PC-3 (cell line): Measurements from ENCODE around the gene PCLAF.

Experiments used
- EZH2 ChIP-seq: fragments of 300-600 bp; sonication (generic); IDR thresholded peaks from one replicate; pipeline ENCODE4 v1.6.1; 2017; ENCODE audit warnings: antibody characterized with exemption, mild to moderate bottlenecking, low read length; ENCODE audit not compliant: unreplicated experiment
- EZH2phosphoT487 ChIP-seq: fragments of 300-600 bp; sonication (generic); IDR thresholded peaks from 2 replicates; pipeline ENCODE4 v1.6.1; 2018; ENCODE audit warnings: mild to moderate bottlenecking, antibody characterized with exemption, low read length, borderline replicate concordance
- TF ChIP-seq, protein P1 (sequence below): fragments of 300-600 bp; sonication (generic); conservative IDR thresholded peaks from 2 replicates; pipeline ENCODE4 v1.5.1; 2017; ENCODE audit warnings: antibody characterized with exemption, low read depth, mild to moderate bottlenecking, low read length

DNA sequence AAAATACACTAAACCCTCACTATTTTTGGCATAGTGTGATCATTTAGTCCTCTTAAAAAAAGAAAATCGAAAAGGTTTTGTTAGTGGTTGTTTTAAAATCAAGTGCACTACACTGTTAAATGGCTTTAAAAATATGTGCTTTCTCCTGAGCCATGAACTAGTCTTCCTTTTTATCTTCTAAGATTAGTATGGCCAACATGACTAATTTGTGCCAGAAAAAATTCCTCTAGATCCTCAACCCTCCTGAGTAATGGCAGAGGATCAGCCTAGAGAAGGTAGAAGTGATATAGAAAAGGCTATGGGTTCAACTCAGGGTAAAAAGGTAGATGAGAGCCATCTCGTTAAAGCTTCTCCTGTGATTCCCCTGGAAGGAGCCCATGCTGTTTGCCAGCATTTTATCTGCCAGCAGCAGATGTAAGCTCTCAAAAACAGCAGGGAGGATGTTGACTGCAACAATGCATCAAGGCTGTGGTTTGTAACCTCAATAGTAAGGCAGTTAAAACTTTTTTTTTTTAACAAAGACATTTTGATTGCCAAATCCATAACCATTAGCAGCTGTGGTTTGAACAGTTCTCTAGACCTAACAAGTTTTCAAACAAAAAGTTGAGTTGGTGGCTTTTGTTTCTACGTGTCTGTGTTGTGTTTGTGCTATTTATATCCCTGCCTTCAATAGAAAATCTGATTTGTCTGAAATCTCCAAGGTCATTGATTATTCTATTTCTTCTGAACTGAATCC, 48.9 kb upstream of the PCLAF start:
- TF ChIP-seq EZH2 (no peak), EZH2phosphoT487 (no peak)
- TF ChIP-seq, protein P1, sequence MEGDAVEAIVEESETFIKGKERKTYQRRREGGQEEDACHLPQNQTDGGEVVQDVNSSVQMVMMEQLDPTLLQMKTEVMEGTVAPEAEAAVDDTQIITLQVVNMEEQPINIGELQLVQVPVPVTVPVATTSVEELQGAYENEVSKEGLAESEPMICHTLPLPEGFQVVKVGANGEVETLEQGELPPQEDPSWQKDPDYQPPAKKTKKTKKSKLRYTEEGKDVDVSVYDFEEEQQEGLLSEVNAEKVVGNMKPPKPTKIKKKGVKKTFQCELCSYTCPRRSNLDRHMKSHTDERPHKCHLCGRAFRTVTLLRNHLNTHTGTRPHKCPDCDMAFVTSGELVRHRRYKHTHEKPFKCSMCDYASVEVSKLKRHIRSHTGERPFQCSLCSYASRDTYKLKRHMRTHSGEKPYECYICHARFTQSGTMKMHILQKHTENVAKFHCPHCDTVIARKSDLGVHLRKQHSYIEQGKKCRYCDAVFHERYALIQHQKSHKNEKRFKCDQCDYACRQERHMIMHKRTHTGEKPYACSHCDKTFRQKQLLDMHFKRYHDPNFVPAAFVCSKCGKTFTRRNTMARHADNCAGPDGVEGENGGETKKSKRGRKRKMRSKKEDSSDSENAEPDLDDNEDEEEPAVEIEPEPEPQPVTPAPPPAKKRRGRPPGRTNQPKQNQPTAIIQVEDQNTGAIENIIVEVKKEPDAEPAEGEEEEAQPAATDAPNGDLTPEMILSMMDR = no peak
